K562 (cell line): Measurements from ENCODE around the gene AJM1. TPM values are rescaled to one million over a fixed set of nuclear protein-coding genes. Genes with fewer than 3 reads are reported as not detected.

ENCODE experiments used
- BRF1 ChIP-seq: IDR thresholded peaks from 3 replicates; pipeline ENCODE4 v1.6.1; 2011; ENCODE audit warnings: borderline replicate concordance, mild to moderate bottlenecking; ENCODE audit not compliant: insufficient read length; ENCODE audit errors: extremely low read depth
- CBFA2T2 ChIP-seq: fragments of 450-650 bp; conservative IDR thresholded peaks from 2 replicates; pipeline ENCODE4 v1.6.1; 2017; ENCODE audit warnings: mild to moderate bottlenecking
- ERF ChIP-seq: fragments of 450-650 bp; formaldehyde crosslinking; IDR thresholded peaks from 2 replicates; pipeline ENCODE4 v1.4.0; 2020; ENCODE audit warnings: mild to moderate bottlenecking, mixed read lengths
- GABPA ChIP-seq: fragments of 200-800 bp; sonication (Bioruptor generic); conservative IDR thresholded peaks from 2 replicates; pipeline ENCODE4 v1.6.1; 2016; ENCODE audit warnings: low read depth, missing genetic modification characterization, missing compliant biosample characterization
- MCM2 ChIP-seq: fragments of 450-650 bp; IDR thresholded peaks from 2 replicates; pipeline ENCODE4 v1.6.1; 2017; ENCODE audit warnings: low read depth, mild to moderate bottlenecking
- MTA1 ChIP-seq: fragments of 450-650 bp; IDR thresholded peaks from 2 replicates; pipeline ENCODE4 v1.6.1; 2017; ENCODE audit warnings: borderline replicate concordance
- PCBP1 ChIP-seq: fragments of 200-400 bp; formaldehyde crosslinking; IDR thresholded peaks from 2 replicates; pipeline ENCODE4 v1.6.1; 2018; ENCODE audit warnings: mild to moderate bottlenecking, low read depth, low read length; ENCODE audit not compliant: poor library complexity, severe bottlenecking
- PTRF ChIP-seq: fragments of 450-650 bp; IDR thresholded peaks from 2 replicates; pipeline ENCODE4 v1.6.1; 2016; ENCODE audit warnings: mild to moderate bottlenecking, missing genetic modification characterization, missing compliant biosample characterization
- SP1 ChIP-seq: sonication (generic); formaldehyde crosslinking; IDR thresholded peaks from 2 replicates; pipeline ENCODE4 v1.8.1; 2022; ENCODE audit warnings: mild to moderate bottlenecking, missing genetic modification reagents
- ZNF165 ChIP-seq: fragments of 250-450 bp; sonication (Bioruptor Pico); IDR thresholded peaks from 2 replicates; pipeline ENCODE4 v1.4.0; 2020; ENCODE audit warnings: borderline replicate concordance
- ZSCAN29 ChIP-seq: fragments of 450-650 bp; IDR thresholded peaks from 2 replicates; pipeline ENCODE4 v1.6.1; 2017
- polyA plus RNA-seq, 8 experiments: library from polyadenylated mRNA; depleted of rRNA in 4 of 8; stranded (reverse) in 5 of 8; unstranded in 3 of 8; fragments of >200 nt; fragmentation: Nextera tagmentation in 2 of 8; fragmentation: Illumina TruSeq in 1 of 8; extraction: Ambion mirVana in 2 of 8; extraction: Trizol in 1 of 8; gene quantifications; 2 replicates each; pipeline versions ENCODE4 v1.2.1 to v1.2.3, GENCODE V29; 2011 to 2014; ENCODE audit warnings: inconsistent platforms in 1 of 8, missing spikeins in 1 of 8
- total RNA-seq, 7 experiments: library from RNA; depleted of rRNA in 6 of 7; stranded (reverse); fragments of >200 nt in 6 of 7; fragmentation: Illumina TruSeq in 2 of 7; extraction: Trizol in 2 of 7; gene quantifications; 2 replicates each; pipeline versions ENCODE4 v1.2.1 to v1.2.3, GENCODE V29; 2011 to 2021; ENCODE audit warnings: low replicate concordance in 1 of 7
- TF ChIP-seq, protein P1 (sequence below): IDR thresholded peaks from 2 replicates; pipeline ENCODE4 v1.6.1; 2012; ENCODE audit warnings: low read depth, low read length, improper control_type of control experiment, borderline replicate concordance
- TF ChIP-seq, protein P2 (sequence below): fragments of 450-650 bp; IDR thresholded peaks from 2 replicates; pipeline ENCODE4 v1.6.1; 2016; ENCODE audit warnings: low read depth, mild to moderate bottlenecking, moderate library complexity
- TF ChIP-seq, protein P3 (sequence below): fragments of 450-650 bp; formaldehyde crosslinking; IDR thresholded peaks from 2 replicates; pipeline ENCODE4 v1.4.0; 2020; ENCODE audit warnings: mild to moderate bottlenecking, moderate library complexity
- TF ChIP-seq, protein P4 (sequence below), 3 experiments: fragments of 200-800 bp in 1 of 3; fragments of 250-450 bp in 1 of 3; fragments of 450-650 bp in 1 of 3; sonication (Bioruptor Pico) in 1 of 3; sonication (Bioruptor generic) in 1 of 3; formaldehyde crosslinking in 1 of 3; IDR thresholded peaks; 2 replicates each; pipeline versions ENCODE4 v1.6.1 to v1.8.0; 2016 to 2022; ENCODE audit warnings: mild to moderate bottlenecking in 2 of 3, missing genetic modification characterization in 2 of 3, missing compliant biosample characterization in 1 of 3, moderate library complexity in 1 of 3
- TF ChIP-seq, protein P5 (sequence below), 2 experiments: IDR thresholded peaks in 1 of 2; conservative IDR thresholded peaks in 1 of 2; 2 replicates each; pipeline ENCODE4 v1.6.1; 2016; ENCODE audit warnings: low read depth in 2 of 2, mild to moderate bottlenecking in 1 of 2, missing compliant biosample characterization in 1 of 2, missing genetic modification characterization in 1 of 2, moderate library complexity in 1 of 2

The AJM1 gene
- total and polyA plus RNA-seq, 9 of the 15 experiments (the other 6 are each of a cell fraction or from before 2014, with no cell fraction given), result 0.01 to 3.7 (median 0.65) TPM; not detected in 1

DNA sequence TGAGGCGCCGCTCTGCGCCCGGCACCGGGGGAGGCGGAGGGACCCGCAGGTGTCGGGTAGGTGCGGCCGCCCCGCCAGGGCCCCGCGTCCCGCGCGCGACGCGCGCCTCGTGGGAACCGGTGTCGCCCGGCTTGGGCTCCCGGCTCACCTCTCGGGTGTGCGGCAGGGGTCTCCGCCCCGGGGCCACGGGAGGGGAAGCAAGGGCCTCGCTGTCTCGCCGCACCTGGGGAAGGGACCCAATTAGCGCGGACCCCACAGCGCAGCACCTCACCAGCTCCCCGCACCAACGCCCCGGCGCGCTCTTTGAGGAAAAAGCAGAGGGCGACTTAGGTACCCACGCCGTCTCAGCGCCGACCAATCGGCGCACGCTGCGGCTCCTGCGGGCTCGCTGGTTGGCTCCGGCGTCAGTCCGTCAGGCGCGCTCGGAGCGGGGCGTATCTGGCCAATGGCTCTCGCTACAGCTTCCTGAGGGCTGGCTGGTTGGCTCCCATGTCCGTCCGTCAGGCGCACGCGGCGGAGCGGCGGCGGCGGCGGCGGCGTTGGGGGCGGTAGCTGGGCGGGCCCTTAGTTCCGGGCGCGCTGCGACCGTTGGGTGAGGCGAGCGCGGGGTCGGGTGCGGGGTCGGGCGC, 43.8 kb downstream of the AJM1 start, which contains the start of gene TRAF2 (continued):
- TF ChIP-seq, protein P1, sequence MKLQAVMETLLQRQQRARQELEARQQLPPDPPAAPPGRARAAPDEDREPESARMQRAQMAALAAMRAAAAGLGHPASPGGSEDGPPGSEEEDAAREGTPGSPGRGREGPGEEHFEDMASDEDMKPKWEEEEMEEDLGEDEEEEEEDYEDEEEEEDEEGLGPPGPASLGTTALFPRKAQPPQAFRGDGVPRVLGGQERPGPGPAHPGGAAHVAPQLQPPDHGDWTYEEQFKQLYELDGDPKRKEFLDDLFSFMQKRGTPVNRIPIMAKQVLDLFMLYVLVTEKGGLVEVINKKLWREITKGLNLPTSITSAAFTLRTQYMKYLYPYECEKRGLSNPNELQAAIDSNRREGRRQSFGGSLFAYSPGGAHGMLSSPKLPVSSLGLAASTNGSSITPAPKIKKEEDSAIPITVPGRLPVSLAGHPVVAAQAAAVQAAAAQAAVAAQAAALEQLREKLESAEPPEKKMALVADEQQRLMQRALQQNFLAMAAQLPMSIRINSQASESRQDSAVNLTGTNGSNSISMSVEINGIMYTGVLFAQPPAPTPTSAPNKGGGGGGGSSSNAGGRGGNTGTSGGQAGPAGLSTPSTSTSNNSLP, result peak; percentile 91; the same call in 1 of the 2 replicates
- TF ChIP-seq ERF (CRISPR knock-in tag), result peak; percentile 89
- peak; percentile 93 for TF ChIP-seq PCBP1
- TF ChIP-seq SP1 (CRISPR knock-in tag), result peak; percentile 78
- no peak for TF ChIP-seq BRF1
- TF ChIP-seq, protein P2, sequence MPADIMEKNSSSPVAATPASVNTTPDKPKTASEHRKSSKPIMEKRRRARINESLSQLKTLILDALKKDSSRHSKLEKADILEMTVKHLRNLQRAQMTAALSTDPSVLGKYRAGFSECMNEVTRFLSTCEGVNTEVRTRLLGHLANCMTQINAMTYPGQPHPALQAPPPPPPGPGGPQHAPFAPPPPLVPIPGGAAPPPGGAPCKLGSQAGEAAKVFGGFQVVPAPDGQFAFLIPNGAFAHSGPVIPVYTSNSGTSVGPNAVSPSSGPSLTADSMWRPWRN, result no peak
- TF ChIP-seq, protein P3, sequence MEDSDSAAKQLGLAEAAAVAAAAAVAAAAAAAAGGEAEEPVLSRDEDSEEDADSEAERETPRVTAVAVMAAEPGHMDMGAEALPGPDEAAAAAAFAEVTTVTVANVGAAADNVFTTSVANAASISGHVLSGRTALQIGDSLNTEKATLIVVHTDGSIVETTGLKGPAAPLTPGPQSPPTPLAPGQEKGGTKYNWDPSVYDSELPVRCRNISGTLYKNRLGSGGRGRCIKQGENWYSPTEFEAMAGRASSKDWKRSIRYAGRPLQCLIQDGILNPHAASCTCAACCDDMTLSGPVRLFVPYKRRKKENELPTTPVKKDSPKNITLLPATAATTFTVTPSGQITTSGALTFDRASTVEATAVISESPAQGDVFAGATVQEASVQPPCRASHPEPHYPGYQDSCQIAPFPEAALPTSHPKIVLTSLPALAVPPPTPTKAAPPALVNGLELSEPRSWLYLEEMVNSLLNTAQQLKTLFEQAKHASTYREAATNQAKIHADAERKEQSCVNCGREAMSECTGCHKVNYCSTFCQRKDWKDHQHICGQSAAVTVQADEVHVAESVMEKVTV (CRISPR knock-in tag), result no peak
- peak; percentile 71; the same call in 1 of the 2 replicates for TF ChIP-seq MTA1
- peak; percentile 24; the same call in 1 of the 2 replicates for TF ChIP-seq ZNF165 (CRISPR knock-in tag)
- TF ChIP-seq ZSCAN29, result no peak
- TF ChIP-seq, protein P4, sequence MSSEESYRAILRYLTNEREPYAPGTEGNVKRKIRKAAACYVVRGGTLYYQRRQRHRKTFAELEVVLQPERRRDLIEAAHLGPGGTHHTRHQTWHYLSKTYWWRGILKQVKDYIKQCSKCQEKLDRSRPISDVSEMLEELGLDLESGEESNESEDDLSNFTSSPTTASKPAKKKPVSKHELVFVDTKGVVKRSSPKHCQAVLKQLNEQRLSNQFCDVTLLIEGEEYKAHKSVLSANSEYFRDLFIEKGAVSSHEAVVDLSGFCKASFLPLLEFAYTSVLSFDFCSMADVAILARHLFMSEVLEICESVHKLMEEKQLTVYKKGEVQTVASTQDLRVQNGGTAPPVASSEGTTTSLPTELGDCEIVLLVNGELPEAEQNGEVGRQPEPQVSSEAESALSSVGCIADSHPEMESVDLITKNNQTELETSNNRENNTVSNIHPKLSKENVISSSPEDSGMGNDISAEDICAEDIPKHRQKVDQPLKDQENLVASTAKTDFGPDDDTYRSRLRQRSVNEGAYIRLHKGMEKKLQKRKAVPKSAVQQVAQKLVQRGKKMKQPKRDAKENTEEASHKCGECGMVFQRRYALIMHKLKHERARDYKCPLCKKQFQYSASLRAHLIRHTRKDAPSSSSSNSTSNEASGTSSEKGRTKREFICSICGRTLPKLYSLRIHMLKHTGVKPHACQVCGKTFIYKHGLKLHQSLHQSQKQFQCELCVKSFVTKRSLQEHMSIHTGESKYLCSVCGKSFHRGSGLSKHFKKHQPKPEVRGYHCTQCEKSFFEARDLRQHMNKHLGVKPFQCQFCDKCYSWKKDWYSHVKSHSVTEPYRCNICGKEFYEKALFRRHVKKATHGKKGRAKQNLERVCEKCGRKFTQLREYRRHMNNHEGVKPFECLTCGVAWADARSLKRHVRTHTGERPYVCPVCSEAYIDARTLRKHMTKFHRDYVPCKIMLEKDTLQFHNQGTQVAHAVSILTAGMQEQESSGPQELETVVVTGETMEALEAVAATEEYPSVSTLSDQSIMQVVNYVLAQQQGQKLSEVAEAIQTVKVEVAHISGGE (CRISPR knock-in tag; IDR thresholded peaks at IDR 0.05), result peak in 2 of 3 experiments; percentile 36 to 78; a peak in 2 of 6 replicates
- TF ChIP-seq MCM2, result no peak
- TF ChIP-seq, protein P5, sequence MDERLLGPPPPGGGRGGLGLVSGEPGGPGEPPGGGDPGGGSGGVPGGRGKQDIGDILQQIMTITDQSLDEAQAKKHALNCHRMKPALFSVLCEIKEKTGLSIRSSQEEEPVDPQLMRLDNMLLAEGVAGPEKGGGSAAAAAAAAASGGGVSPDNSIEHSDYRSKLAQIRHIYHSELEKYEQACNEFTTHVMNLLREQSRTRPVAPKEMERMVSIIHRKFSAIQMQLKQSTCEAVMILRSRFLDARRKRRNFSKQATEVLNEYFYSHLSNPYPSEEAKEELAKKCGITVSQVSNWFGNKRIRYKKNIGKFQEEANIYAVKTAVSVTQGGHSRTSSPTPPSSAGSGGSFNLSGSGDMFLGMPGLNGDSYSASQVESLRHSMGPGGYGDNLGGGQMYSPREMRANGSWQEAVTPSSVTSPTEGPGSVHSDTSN (CRISPR knock-in tag; IDR thresholded peaks at IDR 0.05; ENCODE audit: low read depth), result peak; percentile 96
- TF ChIP-seq, protein P5 (tag; conservative IDR thresholded peaks at IDR 0.05; ENCODE audit: low read depth), result peak; percentile 97
- TF ChIP-seq PTRF (tag), result no peak
- TF ChIP-seq GABPA (tag), result peak; percentile 75
- TF ChIP-seq CBFA2T2, result no peak
